Fibroblast of villous mesenchyme (primary cell): ENCODE measurements around the gene RIPK4. TPM values are rescaled to one million over a fixed set of nuclear protein-coding genes. Genes with fewer than 3 reads are reported as not detected.

ENCODE experiments used
- DNase-seq: peaks from one replicate; pipeline ENCODE4 v3.0.0-alpha.2; 2010; ENCODE audit warnings: low read depth
- H3K4me3 ChIP-seq: 2 replicates; pipeline ENCODE4 v1.5.1; 2011; ENCODE audit warnings: low read depth, mild to moderate bottlenecking, low read length
- total RNA-seq: library from RNA; depleted of rRNA; stranded (reverse); fragments of >200 nt; gene quantifications from 2 replicates; pipeline ENCODE4 v1.2.3, GENCODE V29; 2012
- TF ChIP-seq, protein P1 (sequence below): IDR thresholded peaks from 2 replicates; pipeline ENCODE4 v1.5.1; 2012; ENCODE audit warnings: low read depth, mild to moderate bottlenecking, low read length; ENCODE audit not compliant: insufficient read depth

RIPK4 gene
- total RNA-seq, 1 donor = not detected

DNA sequence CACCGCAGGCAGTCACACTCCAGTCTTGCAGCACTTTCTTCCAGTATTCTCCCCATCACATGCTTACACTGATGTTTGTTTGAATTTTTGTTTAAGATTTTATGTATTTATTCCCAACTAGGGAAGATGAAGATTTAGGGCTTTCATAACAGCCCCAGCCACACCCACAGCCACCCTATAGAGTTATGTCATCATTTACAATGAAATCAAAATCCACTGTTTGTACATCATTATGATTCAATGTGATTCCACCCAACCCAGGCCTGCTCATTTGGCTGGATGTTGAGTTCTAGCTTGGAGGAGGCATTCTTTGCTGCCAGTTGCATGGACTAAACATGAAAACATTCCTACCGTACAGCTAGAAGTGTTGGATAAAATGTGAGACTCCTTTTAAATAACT lies 35.8 kb downstream of the RIPK4 start:
- DNase-seq = no peak
- H3K4me3 ChIP-seq = no peak overlapping the region
- TF ChIP-seq, protein P1, sequence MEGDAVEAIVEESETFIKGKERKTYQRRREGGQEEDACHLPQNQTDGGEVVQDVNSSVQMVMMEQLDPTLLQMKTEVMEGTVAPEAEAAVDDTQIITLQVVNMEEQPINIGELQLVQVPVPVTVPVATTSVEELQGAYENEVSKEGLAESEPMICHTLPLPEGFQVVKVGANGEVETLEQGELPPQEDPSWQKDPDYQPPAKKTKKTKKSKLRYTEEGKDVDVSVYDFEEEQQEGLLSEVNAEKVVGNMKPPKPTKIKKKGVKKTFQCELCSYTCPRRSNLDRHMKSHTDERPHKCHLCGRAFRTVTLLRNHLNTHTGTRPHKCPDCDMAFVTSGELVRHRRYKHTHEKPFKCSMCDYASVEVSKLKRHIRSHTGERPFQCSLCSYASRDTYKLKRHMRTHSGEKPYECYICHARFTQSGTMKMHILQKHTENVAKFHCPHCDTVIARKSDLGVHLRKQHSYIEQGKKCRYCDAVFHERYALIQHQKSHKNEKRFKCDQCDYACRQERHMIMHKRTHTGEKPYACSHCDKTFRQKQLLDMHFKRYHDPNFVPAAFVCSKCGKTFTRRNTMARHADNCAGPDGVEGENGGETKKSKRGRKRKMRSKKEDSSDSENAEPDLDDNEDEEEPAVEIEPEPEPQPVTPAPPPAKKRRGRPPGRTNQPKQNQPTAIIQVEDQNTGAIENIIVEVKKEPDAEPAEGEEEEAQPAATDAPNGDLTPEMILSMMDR = no peak

DNA sequence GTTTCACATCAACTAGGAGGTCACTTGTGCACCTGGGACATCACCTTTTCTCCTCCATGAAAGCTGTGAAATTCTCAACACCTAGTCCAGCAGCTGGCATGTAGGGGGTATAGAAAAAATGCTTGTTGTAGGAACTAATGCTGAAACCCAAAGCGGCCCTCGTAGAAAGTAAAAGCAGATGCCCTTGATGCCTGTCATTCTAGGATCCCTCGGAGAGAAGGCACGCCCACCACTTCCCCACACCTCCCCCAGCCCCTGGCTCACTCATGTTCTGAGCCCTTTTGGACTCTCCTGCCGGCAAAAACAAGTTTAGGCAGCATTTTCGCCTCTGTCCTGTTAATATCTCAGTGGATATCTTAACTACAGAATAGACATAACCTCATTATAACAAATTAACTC lies 36.5 kb downstream of the RIPK4 start:
- H3K4me3 ChIP-seq = no peak overlapping the region
- TF ChIP-seq, protein P1 = no peak
- no peak for DNase-seq

DNA sequence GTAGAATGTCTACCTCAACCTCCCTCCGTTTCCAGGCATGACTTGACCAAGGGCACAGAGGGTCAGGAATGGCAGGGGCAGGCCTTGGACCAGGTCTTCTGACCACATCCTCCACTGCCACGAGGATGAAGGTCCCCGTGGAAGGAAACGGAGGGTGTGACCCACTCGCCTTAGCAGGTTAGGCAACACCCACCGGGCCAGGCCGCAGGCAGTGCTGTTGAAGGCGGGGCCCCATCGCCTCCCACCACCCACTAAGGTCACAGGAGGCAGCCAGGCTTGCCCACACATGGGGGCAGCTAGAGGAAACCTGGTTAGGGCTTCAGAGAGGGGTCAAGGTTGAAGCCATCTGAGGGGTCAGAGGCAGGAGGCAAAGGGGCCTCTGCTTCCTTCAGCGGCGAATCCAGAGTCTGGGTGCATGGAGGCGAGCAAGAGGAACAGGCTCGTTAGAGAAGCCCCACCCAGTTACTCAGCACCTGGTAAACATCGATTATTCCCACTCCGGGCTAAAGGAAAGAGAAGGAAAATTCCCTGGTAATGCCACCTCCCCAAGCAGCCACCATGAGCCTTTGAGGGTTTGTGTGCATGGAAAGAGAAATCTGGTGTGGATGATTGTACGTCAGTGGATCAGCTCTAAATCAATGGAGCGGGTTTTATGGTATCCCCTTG lies 37.0 kb downstream of the RIPK4 start:
- TF ChIP-seq, protein P1 = no peak
- H3K4me3 ChIP-seq = no peak overlapping the region
- DNase-seq = no peak

DNA sequence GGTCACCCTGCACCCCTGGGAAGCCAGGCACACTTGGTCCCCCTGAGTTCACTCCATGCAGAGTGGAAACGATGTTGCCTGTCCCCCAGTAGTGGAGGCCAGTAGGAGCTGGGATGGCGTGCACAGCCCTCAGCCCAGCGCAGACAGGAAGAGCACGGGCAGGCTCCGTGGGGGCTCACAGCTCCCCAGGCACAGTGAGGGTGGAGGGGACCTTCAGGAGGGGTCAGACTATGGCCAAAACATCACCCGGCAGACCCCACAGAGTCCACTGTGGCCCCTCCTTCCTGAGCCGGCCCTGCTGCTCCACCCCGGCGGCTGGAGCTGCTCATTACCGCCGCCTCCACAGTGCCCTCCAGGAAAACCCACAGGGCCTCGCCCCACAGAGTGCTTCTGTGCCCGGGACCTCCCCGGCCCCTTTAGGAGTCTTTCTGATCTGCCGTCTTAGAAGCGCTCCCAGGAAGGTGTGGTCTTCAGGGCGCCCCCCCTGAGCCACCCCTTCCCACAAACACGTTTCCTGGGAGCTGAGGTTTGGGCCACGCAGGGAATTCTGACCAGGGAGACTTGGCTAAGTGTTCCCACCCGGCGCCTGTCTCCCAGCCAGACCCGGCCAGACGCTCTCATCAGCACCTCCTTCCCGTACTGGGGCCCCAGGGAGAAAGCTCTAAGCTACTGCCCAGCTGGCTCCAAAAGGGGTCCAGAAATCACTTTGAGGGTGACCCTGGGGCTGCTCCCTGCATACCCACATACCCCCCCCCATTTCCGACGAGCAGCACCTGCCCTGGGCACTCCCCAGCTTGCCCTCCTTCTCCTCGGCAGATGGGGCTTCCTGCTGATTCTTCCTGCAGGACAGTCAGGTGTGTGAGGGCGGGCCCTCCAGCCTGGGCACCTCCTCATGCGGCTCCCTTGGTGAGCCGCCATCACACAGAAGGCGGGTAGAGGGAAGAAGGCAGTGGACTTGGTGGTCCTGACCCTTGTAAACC lies 38.8 kb downstream of the RIPK4 start:
- H3K4me3 ChIP-seq = no peak overlapping the region
- DNase-seq = no peak
- TF ChIP-seq, protein P1 = no peak

DNA sequence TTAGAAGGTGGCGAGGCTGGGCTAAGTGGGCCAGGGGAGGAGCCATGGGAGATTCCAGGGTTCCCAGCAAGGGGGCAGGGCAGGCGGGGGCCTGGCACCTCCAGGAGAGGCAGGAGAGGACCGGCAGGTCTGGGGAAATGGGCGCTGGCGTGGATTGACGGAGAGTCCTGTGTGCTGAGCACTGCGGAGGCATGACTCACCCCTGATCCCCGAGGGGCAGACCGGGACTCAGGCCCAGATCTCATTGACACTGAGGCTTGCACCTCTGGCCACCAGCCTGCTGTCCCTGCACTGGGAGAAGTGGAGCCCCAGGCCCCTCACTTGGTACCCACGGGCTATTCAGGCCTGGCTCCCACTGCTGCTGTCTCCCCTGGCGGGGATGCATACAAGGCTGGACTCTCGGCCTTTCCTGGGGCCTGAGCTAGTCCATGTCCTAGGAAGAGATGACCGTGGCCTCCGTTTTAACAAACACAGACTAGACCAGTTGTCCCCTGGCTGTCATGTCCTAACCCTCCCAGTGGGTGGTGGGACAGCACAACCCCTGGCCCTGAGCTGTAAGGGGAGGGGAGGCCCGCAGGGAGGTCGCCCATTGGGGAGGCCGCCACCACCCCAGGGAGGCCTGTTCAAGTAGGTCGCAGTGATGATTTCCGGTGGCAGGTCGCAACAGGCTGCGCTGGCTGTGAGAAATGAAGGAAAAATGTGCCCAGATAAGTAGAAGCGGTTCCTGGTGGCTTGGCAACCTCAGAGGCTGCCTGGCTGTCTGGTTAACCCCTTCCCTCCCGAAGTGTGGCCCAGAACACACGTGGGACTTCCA lies 39.7 kb downstream of the RIPK4 start:
- peak; percentile 24 for DNase-seq
- TF ChIP-seq, protein P1 = no peak
- no peak overlapping the region for H3K4me3 ChIP-seq

DNA sequence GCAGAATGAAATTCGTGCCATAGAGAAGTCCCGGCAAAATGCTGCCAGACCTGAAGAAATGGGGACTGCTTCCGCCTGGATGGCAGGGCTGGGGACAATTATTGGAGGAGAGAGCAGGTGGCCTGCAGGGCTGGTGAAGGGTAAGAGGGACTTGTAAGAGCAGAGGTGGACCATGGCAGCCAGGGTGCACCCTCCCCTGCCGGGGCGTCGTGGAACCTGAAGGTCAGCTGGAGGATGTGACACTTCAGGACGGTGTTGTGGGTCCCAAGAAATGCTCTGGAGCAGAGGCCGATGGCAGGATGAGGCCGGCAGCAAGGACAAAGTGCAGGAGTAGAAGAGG lies 40.3 kb downstream of the RIPK4 start:
- no peak overlapping the region for H3K4me3 ChIP-seq
- TF ChIP-seq, protein P1 = no peak
- DNase-seq = no peak
